VCaP (cell line): Measurements from ENCODE around the gene CPE.

ENCODE experiments used
- H3K27ac ChIP-seq: fragments of 450-650 bp; 2 replicates; pipeline ENCODE4 v1.5.1; 2017
- CTCF ChIP-seq: fragments of 450-650 bp; conservative IDR thresholded peaks from 2 replicates; pipeline ENCODE4 v1.5.1; 2017; ENCODE audit warnings: mild to moderate bottlenecking, moderate library complexity

CPE gene

GRCh38 chr4:165428957-165429356 is 50.1 kb downstream of the CPE start:
- H3K27ac ChIP-seq: no peak overlapping the region
- TF ChIP-seq CTCF: no peak

GRCh38 chr4:165433529-165433928 is 54.7 kb downstream of the CPE start:
- no peak overlapping the region for H3K27ac ChIP-seq
- no peak for TF ChIP-seq CTCF

GRCh38 chr4:165437691-165438090 is 58.9 kb downstream of the CPE start:
- no peak for TF ChIP-seq CTCF
- no peak overlapping the region for H3K27ac ChIP-seq

- no peak for TF ChIP-seq CTCF
- no peak overlapping the region for H3K27ac ChIP-seq
Measured at GRCh38 chr4:165439344-165439743, 60.5 kb downstream of the CPE start.

- no peak overlapping the region for H3K27ac ChIP-seq
- TF ChIP-seq CTCF: no peak
Measured at GRCh38 chr4:165439981-165440380, 61.2 kb downstream of the CPE start.

- TF ChIP-seq CTCF: no peak
Measured at GRCh38 chr4:165440415-165441158, 61.8 kb downstream of the CPE start.

GRCh38 chr4:165443276-165443675 is 64.5 kb downstream of the CPE start:
- no peak overlapping the region for H3K27ac ChIP-seq
- TF ChIP-seq CTCF: no peak

More at GRCh38 chr4:165440415-165441158, 61.8 kb downstream of the CPE start:
- no peak overlapping the region for H3K27ac ChIP-seq
